CD4-positive, alpha-beta T cell treated with Interleukin-2 at 100 ng/mL for 4 hours (primary cell): Measurements from ENCODE around the gene TMTC1.

Source experiments
- DNase-seq: peaks from one replicate; pipeline ENCODE4 v3.0.0-alpha.2; 2020; ENCODE audit warnings: low spot score

Gene TMTC1

DNA sequence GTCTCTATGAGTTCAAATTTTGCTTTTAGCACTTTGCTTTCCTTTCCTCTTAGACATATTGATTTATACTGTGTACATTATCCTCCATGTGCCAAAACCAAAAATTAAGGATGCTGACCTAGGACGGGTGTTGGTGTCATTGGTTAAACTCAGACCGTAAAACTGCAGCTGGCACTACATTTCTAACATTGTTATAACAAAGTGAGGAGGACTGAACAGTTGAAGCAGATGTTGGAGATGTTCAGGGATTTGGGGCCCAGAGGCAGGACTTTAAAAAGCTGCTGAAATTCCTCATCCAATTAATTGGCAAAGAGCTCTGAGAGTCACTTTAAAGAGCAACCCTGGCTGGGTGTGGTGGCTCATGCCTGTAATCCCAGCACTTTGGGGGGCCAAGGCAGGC, 72.4 kb downstream of the TMTC1 start:
- no peak for DNase-seq

DNA sequence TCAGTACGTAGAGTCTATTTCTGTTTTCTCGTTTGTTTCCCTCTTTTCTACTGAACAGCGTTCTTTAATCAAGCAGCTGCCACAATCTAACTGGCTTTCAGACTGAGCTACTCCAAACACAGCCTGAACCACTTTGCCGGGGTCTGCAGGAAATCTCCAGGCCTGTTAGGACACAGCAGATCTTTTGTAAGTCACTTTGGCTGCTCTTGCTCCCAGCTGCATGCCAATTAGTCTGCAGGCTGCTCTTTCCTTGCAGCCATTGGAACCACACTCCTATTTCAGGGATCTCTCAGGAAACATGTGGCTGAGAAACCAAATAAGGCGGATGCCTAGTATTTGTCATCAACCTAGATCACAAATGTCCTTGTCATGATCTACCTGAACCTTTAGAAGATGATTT, 73.6 kb downstream of the TMTC1 start:
- no peak for DNase-seq

- DNase-seq = no peak
Measured at GRCh38 chr12:29709496-29710040, 74.2 kb downstream of the TMTC1 start.

GRCh38 chr12:29709054-29709453, 74.7 kb downstream of the TMTC1 start:
- DNase-seq = no peak

DNA sequence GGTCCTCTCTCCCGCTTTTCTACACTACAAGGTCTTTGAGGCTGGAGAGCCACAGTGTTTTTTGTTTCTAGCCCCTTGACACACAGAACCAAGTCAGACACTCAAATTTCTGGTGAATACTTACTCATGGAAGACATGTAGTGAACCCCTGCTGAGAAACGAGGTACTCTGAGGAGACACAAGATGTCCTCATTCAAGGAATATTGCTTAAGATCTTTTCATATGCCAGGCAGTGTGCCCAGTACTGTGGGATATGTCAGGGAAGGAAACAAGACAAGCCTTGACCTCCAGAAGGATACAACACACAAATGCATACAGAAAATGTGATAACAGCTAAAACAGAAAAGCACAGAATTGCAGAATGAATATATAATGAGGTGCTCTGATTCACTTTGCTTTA, 75.9 kb downstream of the TMTC1 start:
- DNase-seq = no peak

GRCh38 chr12:29706311-29706710, 77.4 kb downstream of the TMTC1 start:
- DNase-seq = no peak

- no peak for DNase-seq
Measured at GRCh38 chr12:29703528-29703927, 80.2 kb downstream of the TMTC1 start.

DNA sequence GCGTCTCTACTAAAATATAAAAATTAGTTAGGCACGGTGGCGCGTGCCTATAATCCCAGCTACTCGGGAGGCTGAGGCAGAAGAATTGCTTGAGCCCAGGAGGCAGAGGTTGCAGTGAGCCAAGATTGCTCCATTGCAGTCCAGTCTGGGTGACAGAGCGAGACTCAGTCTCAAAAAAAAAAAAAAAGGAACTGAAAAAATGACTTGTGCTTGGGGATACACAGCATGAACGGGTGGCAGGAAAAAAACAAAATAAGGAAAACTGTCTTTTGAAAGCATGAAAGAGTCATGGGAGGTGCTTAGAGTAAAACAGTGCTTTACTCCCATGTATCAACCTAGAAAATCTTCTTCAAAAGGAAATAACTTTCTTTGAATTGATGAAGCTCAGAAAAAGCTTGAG, 80.8 kb downstream of the TMTC1 start:
- DNase-seq = no peak

DNA sequence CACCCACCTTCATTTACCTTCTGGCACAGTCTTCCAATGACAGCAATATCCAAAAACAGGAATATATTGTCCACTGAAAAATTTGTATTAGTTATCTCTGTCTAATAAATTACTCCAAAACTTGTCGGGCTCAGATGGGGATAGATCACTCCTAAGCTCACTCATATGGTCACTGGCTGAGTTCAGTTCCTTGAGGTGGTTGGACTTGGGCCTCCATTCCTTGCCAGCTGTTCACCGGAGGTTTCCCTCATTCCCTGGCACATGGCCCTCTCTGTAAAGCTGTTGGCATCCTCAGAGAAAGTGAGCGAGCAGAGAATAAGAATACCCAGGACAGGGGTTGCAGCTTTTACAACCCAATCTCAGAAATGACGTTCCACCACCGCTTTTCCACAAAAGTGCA, 81.5 kb downstream of the TMTC1 start:
- DNase-seq = no peak

DNA sequence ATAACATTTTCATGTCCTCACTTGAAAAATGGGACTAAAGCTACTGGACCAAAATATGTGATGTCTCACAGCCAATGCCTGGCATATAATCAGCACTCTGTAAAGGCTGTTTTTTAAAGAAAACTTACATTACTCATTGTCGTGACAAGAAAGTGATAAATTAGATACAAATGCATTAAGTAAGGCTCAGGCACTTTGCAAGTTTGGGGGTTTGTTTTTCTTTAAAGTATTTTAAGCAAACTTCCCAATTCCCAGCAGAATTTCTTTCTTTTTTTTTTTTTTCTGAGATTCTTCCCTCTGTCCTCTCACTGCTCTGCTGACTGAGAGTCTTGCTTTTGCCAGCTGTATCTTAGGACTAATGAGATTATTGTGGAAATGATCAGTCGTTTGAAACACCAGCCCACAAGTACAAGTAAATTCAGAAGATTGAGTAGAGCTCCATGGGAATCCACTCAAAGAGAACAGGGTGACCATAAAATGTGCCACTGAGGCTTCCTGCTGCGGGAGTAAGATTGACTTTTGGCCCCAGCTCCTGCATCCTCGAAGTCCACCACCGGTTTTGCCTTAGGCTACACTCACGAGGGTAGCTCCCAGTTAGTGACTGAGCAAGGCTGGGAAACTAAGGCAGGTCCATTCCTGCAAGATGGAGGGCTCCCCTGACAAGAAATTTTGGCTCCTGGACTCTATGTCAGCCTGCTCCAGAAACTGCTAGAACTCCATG, 82.8 kb downstream of the TMTC1 start:
- no peak for DNase-seq

GRCh38 chr12:29698756-29699155, 85.0 kb downstream of the TMTC1 start:
- no peak for DNase-seq

DNA sequence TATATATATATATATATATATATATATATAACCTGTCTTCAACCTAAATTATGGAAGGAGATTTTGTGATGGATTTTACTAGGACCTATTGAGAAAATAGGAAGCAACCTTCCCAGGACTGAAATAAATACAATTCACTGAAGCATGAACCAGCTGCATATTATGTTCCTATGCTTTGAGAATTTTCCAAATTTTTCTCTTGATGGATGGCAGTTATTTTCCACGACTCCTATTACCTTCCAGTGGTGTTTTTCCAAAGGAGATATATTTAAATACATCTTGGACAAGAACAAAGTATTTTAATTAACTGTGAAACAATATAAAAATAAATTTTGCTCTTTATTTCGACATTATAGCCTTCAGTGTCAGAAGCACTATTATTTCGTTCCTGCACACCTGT, 87.9 kb downstream of the TMTC1 start:
- DNase-seq = no peak

GRCh38 chr12:29695026-29695425, 88.7 kb downstream of the TMTC1 start:
- no peak for DNase-seq

DNA sequence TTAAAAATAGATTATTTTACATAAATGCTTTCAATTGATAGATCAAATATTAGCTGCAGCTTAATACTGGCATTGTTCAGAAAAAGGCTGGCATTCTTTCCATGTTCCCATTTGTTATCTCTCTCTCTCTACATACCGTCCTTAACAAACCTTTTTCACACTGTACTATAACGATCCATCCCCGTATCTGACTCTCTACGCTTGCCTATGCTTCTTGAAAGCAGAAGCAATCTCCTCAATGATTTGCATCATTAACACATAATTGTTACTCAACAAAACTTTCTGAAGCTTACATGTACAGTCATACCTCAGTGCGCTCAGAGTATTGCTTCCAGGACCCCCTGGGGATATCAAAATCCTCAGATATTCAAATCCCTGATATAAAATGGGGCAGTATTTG, 89.7 kb downstream of the TMTC1 start:
- no peak for DNase-seq

- DNase-seq = no peak
Measured at GRCh38 chr12:29692237-29692636, 91.5 kb downstream of the TMTC1 start.

GRCh38 chr12:29691161-29691854, 92.4 kb downstream of the TMTC1 start:
- no peak for DNase-seq

DNA sequence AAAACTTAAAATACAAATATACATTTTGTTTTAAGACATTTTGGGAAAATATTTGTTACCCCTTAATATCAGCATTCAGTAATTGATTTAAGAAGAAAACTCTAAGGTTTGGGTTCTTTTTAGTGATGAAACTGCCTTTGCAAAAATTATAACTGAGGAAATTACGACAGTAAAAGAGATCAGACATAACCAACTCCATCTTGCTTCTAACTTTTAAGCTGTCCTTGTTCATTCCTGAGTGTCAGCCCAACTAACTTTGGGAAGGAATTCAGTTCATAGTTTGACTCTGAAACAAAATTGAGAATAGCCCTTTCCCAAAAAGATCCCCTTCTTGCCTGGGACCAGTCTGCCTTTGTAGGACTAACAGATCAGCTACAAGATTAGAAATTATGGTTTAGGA, 93.0 kb downstream of the TMTC1 start:
- no peak for DNase-seq

DNA sequence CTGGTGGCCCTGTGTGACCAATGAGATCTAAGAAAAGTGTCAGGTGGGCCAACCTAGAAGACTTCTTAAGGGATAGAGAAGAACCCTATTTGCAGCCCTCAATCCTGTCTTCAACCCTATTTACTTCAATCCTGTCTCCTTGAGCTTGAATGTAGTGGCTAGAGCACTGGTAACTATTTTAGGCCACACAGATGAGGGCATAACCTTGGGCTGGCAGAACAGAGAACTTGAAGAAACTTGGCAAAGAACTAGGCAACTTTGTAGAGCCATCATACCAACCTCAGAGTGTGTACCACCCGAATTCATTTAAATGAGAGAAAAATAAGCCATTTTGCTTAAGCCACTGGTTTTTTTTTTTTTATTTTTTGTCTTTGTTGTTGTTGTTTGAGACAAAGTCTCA, 94.8 kb downstream of the TMTC1 start:
- DNase-seq = no peak

DNA sequence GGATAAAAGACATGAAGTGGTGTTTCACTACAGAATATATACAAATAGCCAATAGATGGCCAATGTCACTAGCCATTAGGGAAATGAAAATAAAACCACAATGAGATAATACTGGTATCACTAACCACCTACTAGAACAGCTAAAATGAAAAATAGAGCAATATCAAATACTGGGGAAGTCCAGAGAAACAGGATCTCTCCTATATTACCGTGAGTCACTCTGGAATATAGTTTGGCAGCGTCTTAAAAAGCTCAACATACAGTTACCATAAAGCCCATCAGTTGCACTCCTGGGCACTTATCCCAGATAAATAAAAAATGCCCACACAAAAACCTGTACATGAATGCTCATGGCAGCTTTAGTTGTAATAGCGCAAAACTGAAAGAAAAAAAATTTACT, 101.7 kb downstream of the TMTC1 start:
- DNase-seq = no peak

- no peak for DNase-seq
Measured at GRCh38 chr12:29681370-29681769, 102.4 kb downstream of the TMTC1 start.

GRCh38 chr12:29676676-29677075, 107.1 kb downstream of the TMTC1 start:
- no peak for DNase-seq

GRCh38 chr12:29674463-29674862, 109.3 kb downstream of the TMTC1 start:
- DNase-seq = no peak

- DNase-seq = no peak
Measured at GRCh38 chr12:29673346-29673745, 110.4 kb downstream of the TMTC1 start.

DNA sequence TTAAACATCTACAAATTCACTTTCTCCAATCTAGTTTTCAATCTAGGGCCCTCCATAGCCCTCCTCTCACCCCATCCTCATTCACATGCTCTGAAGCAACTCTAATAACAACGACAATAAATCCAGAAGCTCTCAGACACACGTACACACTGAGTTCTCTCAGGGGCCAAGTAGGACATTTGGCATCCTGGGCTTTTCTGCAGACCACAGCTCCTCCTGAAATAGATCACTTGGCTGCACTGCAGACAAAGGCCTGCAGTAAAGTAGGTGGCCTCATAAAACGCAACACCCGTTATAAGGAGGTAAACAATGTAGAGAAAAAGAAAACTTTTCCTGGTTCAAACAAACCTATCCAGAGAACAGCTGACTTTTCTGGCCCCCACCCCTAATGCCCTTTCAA, 111.2 kb downstream of the TMTC1 start:
- DNase-seq = no peak
